ENCODE measurements around the gene FMO5. TPM values are rescaled to one million over a fixed set of nuclear protein-coding genes. Genes with fewer than 3 reads are reported as not detected.
A peak's percentile ranks its signal among the peaks of the same experiment; 100 is the strongest.

Gene FMO5
- total and polyA plus RNA-seq, 2 of the 13 experiments (the other 11 are each of a cell fraction or from before 2014, with no cell fraction given) = 48.2 to 149 TPM

DNA sequence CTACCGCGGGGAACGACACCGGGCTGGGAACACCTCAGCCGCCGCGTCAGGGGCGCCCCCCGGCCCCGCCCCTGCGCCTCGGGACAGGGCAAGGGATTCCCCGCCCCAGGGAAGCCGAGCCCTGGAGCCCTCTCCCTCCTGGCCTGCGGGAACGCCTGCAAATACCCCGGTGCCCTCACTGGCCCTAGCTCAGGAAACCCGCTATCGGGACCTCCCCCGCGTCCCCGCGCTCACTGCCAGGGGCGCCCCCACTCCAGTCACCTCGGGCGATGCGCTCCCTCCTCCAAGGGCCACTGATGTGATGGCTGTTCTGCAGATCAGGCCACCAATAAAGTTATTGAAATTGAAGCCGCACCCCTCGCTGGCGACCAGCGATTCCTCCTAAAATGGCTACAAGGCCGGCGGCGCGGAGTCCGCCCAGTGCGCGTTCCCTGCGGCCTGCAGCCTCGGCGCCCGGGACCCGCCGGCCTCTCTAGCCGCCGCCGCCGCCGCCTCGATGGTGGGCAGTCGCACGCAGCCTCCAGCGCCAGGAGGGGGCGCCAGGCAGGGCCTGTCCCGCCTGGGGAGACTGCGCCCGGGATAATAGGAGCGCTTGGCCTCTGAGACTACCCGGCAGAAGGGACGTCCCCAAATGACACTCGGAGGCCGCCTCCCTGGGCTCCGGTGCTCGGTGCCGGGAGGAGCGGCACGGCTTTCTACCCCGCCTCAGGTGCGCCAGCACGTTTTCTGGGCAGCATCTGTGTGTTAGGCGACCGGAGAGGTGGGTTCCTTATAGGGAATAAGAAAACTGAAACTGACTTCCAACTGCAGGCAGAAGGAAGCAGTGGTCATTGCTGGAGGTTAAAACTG, 52.7 kb downstream of the FMO5 start, which contains the start of gene PRKAB2 (continued):
- TF ChIP-seq IKZF5 (CRISPR knock-in tag; IDR thresholded peaks at IDR 0.05) (peak; percentile 95), ZNF101 (CRISPR knock-in tag; IDR thresholded peaks at IDR 0.05; ENCODE audit: borderline replicate concordance, low read depth) (no peak), SOX6 (IDR thresholded peaks at IDR 0.05) (no peak), SOX6 (CRISPR knock-in tag; IDR thresholded peaks at IDR 0.05) (peak; percentile 70), RBAK (CRISPR knock-in tag; IDR thresholded peaks at IDR 0.05) (no peak), MATR3 (CRISPR knock-in tag; IDR thresholded peaks at IDR 0.05) (no peak), POLR2AphosphoS2 (IDR thresholded peaks at IDR 0.05; ENCODE audit: low read depth, low read length) (no peak), ZNF382 (CRISPR knock-in tag; IDR thresholded peaks at IDR 0.05; ENCODE audit: borderline replicate concordance) (no peak), NFKBIZ (CRISPR knock-in tag; IDR thresholded peaks at IDR 0.05) (no peak; the same call in 1 of the 2 replicates), STAT5B (CRISPR knock-in tag; IDR thresholded peaks at IDR 0.05) (no peak), NCOR1 (IDR thresholded peaks at IDR 0.05; ENCODE audit: borderline replicate concordance, low read length) (peak; percentile 48; the same call in 1 of the 2 replicates), GPBP1L1 (CRISPR knock-in tag; IDR thresholded peaks at IDR 0.05) (no peak), ZNF567 (CRISPR knock-in tag; IDR thresholded peaks at IDR 0.05; ENCODE audit: borderline replicate concordance) (no peak; the same call in 1 of the 2 replicates)
- TF ChIP-seq, protein P1, sequence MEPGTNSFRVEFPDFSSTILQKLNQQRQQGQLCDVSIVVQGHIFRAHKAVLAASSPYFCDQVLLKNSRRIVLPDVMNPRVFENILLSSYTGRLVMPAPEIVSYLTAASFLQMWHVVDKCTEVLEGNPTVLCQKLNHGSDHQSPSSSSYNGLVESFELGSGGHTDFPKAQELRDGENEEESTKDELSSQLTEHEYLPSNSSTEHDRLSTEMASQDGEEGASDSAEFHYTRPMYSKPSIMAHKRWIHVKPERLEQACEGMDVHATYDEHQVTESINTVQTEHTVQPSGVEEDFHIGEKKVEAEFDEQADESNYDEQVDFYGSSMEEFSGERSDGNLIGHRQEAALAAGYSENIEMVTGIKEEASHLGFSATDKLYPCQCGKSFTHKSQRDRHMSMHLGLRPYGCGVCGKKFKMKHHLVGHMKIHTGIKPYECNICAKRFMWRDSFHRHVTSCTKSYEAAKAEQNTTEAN (CRISPR knock-in tag; conservative IDR thresholded peaks at IDR 0.05) = no peak
- TF ChIP-seq, protein P2, sequence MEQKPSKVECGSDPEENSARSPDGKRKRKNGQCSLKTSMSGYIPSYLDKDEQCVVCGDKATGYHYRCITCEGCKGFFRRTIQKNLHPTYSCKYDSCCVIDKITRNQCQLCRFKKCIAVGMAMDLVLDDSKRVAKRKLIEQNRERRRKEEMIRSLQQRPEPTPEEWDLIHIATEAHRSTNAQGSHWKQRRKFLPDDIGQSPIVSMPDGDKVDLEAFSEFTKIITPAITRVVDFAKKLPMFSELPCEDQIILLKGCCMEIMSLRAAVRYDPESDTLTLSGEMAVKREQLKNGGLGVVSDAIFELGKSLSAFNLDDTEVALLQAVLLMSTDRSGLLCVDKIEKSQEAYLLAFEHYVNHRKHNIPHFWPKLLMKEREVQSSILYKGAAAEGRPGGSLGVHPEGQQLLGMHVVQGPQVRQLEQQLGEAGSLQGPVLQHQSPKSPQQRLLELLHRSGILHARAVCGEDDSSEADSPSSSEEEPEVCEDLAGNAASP (CRISPR knock-in tag; IDR thresholded peaks at IDR 0.05; ENCODE audit: borderline replicate concordance) = peak; percentile 87; the same call in 1 of the 2 replicates
- TF ChIP-seq, protein P3, sequence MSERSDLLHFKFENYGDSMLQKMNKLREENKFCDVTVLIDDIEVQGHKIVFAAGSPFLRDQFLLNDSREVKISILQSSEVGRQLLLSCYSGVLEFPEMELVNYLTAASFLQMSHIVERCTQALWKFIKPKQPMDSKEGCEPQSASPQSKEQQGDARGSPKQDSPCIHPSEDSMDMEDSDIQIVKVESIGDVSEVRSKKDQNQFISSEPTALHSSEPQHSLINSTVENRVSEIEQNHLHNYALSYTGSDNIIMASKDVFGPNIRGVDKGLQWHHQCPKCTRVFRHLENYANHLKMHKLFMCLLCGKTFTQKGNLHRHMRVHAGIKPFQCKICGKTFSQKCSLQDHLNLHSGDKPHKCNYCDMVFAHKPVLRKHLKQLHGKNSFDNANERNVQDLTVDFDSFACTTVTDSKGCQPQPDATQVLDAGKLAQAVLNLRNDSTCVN (CRISPR knock-in tag; IDR thresholded peaks at IDR 0.05; ENCODE audit: borderline replicate concordance) = no peak; the same call in 1 of the 2 replicates
- TF ChIP-seq, protein P4, sequence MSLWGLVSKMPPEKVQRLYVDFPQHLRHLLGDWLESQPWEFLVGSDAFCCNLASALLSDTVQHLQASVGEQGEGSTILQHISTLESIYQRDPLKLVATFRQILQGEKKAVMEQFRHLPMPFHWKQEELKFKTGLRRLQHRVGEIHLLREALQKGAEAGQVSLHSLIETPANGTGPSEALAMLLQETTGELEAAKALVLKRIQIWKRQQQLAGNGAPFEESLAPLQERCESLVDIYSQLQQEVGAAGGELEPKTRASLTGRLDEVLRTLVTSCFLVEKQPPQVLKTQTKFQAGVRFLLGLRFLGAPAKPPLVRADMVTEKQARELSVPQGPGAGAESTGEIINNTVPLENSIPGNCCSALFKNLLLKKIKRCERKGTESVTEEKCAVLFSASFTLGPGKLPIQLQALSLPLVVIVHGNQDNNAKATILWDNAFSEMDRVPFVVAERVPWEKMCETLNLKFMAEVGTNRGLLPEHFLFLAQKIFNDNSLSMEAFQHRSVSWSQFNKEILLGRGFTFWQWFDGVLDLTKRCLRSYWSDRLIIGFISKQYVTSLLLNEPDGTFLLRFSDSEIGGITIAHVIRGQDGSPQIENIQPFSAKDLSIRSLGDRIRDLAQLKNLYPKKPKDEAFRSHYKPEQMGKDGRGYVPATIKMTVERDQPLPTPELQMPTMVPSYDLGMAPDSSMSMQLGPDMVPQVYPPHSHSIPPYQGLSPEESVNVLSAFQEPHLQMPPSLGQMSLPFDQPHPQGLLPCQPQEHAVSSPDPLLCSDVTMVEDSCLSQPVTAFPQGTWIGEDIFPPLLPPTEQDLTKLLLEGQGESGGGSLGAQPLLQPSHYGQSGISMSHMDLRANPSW (CRISPR knock-in tag; IDR thresholded peaks at IDR 0.05; ENCODE audit: borderline replicate concordance) = no peak; the same call in 1 of the 2 replicates
- TF ChIP-seq, protein P5, sequence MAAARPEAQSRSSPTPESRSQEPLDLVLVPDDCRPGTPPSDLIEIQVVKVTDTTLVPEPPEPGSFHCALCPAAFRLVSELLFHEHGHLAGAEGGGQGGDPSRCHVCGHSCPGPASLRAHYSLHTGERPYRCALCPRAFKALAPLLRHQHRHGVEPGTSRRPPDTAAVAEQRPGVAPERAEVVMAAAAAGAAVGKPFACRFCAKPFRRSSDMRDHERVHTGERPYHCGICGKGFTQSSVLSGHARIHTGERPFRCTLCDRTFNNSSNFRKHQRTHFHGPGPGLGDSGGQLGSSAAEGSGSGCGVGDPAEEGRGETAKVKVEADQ (CRISPR knock-in tag; IDR thresholded peaks at IDR 0.05; ENCODE audit: borderline replicate concordance) = no peak

Data from HepG2 (cell line).